Stimulated activated CD4-positive, alpha-beta T cell treated with anti-CD3 and anti-CD28 coated beads, TNF-alpha, amount 100 ng/mL, for 1 hour (primary cell): Measurements from ENCODE around the gene RAB4B.
"Not testable (repeated sequence)": the region's sequence is repeated elsewhere in the genome, so short reads cannot be mapped to it uniquely, and the experiment has no call there.

Experiments
- DNase-seq, 3 donors: peaks; one replicate each; pipeline ENCODE4 v3.0.0-alpha.2; 2020; ENCODE audit warnings: low read depth in 3 of 3, low spot score in 1 of 3

The RAB4B gene

DNA sequence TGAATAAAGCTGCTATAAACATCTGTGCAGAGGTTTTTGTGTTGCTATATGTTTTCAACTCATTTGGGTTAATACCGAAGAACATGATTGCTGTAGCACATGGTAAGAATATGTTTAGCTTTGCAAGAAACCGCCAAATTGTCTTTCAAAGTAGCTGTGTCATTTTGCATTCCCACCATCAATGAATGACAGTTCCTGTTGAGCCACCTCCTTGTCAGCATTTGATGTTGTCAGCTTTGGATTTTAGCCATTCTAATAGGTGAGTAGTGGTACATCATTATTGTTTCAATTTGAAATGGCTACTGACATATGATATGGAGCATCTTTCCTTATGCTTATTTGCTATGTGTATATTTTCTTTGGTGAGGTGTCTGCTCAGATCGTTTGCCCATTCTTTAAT is 64.0 kb downstream of the RAB4B start:
- DNase-seq = not testable (repeated sequence)

DNA sequence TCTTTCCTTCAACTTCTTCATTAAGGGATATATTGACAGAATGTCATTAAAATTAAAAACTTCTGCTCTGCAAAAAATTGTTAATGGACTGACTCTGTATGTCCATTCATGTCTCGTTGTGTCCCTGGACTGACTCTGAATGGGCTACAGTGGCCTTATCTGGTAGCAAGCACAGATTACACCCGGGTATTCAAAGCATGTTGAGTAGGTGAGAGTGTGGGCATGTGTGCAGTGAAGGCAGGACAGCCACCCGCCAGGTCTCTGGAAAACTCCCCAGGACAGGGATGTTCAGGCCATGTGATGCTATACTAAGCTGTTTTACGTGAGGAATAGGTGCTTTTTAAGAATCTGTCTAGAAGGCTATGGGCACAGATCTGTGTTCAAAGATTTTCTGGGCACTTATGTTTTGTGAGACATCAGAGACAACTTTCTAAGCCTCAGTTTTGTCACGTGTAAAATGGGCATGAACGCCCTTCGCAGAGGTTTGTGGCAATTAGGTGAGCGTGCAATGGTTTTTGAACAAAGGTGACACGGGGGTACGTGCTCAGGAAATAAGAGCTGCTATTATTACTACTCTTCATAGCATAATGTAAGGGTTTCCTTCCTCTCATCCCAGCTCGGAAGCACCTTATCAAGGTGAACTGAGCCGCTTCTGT is 65.1 kb downstream of the RAB4B start:
- not testable (repeated sequence) for DNase-seq

DNA sequence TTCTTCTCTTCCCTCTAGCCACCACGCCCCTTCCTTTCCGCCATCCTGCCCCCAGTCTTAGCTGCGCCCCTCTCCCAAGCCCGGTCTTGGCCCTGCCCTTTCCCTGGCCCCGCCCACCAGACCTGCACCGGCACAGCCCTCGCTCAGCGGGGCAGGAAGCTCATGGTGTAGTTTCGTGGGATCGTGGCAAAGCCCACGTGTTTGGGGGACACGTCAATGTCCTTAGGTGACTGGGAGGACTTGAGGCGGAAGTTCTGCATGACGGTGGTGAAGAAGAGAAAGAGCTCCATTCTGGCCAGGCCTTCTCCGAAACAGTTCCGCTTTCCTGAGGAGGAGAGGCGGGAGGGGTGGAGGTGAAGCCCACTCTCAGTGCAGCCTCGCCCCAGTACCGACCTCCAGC is 65.6 kb downstream of the RAB4B start:
- peak in 2 of 3 donors; percentile 43 to 46 for DNase-seq
